NCI-H82 (cell line): ENCODE results near the gene LRCH2.
"Not testable (repeated sequence)": the region's sequence is repeated elsewhere in the genome, so short reads cannot be mapped to it uniquely, and the experiment has no call there.

Experiments used
- DNase-seq: peaks from one replicate; lab custom pipeline; 2025; lab: John Stamatoyannopoulos, UW

The LRCH2 gene

DNA sequence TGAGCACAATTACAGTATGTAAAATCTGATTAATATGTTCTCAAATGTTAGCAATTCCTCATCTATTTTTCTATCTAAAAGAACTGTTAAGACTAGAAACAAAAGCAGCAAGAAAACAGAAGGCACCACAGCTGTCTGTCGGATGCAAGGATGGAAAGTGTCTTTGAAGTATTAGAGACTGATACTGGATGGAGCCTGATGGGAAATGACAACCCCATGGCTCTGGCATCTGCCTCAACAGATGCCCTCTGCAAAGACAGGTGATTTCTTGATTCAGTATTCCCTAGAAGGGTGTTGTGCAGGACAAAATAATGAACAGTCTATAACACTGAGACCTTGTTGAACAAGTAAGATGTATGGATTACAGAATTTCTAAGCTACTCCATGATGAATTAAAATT is 19.7 kb downstream of the LRCH2 start:
- no peak for DNase-seq

DNA sequence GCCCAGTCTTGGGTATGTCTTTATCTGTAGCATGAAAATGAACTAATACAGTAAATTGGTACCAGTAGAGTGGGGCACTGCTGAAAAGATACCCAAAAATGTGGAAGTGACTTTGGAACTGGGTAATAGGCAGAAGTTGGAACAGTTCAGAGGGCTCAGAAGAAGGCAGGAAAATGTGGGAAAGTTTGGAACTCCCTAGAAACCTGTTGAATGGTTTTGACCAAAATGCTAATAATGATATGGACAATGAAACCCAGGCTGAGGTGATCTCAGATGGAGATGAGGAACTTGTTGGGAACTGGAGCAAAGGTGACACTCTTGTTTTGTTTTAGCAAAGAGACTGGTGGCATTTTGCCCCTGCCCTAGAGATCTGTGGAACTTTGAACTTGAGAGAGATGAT is 24.3 kb downstream of the LRCH2 start:
- not testable (repeated sequence) for DNase-seq

DNA sequence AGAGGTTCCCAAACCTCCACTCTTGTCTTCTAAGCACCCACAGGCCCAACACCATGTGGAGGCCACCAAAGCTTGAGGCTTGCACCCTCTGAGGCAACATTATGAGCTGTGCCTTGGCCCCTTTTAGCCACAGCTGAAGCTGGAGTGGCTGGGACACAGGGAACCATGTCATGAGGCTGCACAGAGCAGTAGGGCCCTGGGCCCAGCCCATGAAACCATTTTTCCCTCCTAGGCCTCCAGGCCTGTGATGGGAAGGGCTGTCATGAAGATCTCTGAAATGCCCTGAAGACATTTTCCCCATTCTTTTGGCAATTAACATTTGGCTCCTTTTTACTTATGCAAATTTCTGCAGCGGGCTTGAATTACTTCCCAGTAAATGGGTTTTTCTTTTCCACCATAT is 29.9 kb downstream of the LRCH2 start:
- no peak for DNase-seq

DNA sequence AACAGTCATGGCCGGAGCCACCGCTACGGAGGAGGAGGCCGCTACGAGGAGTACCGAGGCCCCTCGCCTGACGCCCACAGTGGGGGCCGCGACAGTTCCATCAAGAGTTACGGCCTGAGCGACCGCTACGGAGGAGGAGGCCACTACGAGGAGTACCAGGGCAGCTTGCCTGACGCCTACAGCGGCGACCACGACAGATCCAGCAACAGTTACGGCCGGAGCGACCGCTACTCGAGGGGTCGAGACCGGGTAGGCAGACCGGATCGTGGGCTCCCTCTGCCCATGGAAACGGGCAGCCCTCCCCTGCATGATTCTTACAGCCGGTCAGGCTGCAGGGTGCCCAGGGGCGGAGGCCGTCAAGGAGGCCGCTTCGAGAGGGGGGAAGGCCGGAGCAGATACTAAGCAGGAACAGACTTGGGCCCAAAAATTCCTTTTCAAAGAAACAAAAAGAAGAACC is 41.6 kb downstream of the LRCH2 start:
- no peak for DNase-seq

DNA sequence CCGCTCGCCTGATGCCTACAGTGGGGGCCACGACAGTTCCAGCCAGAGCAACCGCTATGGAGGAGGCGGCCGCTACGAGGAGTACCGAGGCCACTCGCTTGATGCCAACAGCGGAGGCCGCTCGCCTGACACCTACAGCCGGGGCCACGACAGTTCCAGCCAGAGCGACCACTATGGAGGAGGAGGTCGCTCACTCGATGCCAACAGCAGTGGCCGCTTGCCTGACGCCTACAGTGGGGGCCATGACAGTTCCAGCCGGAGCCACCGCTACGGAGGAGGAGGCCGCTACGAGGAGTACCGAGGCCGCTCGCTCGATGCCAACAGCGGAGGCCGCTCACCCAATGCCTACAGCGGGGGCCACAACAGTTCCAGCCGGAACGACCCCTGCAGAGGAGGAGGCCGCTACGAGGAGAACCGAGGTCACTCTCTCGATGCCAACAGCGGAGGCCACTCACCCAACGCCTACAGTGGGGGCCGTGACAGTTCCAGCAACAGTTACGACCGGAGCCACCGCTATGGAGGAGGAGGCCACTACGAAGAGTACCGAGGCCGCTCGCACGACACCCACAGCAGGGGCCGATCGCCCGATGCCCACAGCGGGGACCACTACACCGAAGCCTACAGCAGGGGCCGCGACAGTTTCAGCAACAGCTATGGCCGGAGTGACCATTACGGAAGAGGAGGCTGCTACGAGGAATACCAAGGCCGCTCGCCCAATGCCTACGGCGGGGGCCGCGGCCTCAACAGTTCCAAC is 42.2 kb downstream of the LRCH2 start:
- no peak for DNase-seq

DNA sequence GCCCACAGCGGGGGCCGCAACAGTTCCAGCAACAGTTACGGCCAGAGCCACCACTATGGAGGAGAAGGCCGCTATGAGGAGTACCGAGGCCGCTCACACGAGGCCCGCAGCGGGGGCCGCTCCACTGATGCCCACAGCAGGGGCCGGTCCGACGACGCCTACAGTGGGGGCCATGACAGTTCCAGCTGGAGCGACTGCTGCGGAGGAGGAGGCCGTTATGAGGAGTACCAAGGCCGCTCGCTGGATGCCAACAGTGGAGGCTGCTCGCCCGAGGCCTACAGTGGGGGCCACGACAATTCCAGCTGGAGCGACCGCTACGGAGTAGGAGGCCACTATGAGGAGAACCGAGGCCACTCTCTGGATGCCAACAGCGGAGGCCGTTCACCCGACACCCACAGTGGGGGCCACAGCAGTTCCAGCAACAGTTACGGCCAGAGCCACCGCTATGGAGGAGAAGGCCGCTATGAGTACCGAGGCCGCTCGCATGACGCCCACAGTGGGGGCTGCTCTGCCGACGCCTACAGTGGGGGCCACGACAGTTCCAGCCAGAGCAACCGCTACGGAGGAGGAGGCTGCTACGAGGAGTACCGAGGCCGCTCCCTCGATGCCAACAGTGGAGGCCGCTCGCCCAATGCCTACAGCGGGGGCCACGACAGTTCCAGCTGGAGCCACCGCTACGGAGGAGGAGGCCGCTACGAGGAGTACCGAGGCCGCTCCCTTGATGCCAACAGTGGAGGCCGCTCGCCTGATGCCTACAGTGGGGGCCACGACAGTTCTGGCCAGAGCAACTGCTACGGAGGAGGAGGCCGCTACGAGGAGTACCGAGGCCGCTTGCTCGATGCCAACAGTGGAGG is 43.0 kb downstream of the LRCH2 start:
- DNase-seq: no peak

DNA sequence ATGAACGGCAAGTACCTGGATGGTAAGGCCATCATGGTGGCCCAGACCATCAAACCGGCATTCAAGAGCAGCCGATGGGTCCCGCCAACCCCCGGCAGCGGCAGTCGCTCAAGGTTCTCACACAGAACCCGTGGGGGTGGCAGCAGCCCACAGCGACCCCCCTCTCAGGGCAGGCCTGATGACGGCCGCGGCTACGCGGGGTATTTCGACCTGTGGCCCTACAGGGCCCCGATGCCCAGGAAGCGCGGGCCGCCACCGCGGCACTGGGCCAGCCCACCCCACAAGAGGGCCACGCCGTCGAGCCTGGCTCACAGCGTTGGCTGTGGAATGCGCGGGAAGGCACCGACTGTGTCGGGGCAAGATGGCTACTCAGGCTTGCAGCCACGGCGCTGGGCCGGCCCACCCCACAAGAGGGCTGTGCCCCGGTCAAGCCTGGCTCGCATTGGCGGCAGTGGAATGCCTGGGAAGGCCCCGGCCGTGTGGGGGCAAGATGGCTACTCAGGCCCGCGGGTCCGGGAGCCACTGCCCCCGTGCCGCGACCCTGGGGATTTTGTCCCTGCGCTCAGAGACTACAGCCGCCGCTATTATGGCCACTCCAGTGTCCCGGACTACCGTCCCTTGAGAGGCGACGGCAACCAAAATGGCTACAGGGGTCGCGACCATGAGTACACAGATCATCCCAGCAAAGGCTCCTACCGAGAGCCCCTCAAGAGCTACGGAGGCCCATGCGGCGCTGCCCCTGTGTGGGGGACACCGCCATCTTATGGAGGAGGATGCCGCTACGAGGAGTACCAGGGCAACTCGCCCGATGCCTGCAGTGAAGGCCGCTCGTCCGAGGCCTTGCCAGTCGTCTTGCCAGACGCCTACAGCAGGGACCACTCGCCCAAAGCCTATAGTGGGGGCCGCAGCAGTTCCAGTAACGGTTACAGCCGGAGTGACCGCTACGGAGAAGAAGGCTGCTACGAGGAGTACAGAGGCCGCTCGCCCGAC is 44.0 kb downstream of the LRCH2 start:
- DNase-seq: no peak

DNA sequence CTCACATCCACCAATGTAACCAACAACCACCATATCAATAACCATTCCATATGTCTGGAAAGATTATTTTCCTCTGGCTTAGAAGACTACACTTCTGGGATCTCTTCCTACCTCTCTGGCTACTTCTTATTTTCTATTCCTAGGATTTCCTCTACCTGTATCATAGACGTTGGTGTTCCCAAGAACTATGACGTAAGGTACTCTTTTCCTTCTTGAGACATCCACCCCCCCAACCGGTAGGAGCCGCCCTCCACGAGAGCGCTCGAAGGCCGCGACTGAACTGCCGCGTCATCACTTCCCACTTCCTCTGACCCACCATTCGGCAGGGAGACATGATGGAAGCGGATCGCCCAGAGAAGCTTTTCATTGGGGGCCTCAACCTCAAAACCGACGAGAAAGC is 44.8 kb downstream of the LRCH2 start, which contains the start of gene RBMXL3:
RBMXL3 (plus strand) TSS at position 301 of the 400 bp plus-strand sequence; CDS start at position 333, 32 bp downstream.
- no peak for DNase-seq

DNA sequence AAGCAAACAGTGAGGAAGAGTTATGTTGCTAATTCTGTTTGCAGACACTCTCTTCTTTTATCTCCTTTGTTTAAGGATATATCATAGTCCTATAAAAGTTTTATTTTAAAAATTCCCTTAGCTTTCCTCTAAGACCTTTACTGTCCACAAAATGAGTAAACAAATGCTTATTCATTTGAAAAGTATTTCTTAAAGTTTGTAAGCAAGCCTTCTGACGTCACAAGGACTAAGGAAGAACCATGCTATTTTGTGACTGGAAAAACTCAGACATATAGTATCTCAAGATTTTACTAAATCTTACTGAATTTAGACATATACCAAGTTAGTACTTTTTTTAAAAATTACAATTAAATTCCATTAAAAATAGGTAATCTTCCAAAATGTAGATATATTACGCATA is 49.9 kb downstream of the LRCH2 start:
- DNase-seq: no peak

DNA sequence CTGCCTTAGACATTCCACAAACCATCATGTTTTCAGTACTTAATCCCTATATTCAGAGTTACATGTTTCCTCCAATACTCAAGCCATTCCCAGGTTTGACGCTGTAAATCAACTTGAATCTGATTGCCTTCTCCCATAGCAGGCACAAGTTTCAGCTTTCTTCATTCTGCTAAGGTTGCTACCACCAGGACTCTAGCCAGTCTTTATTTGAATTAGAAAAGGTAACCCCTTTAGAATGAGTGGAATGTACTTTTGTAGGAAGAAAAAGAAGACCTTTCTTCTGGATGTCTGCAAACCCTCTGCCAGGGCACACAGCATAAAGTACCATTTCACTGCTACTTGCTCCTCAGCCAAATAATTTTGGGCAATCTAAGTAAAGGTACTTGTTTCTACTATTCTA is 55.4 kb downstream of the LRCH2 start:
- no peak for DNase-seq

DNA sequence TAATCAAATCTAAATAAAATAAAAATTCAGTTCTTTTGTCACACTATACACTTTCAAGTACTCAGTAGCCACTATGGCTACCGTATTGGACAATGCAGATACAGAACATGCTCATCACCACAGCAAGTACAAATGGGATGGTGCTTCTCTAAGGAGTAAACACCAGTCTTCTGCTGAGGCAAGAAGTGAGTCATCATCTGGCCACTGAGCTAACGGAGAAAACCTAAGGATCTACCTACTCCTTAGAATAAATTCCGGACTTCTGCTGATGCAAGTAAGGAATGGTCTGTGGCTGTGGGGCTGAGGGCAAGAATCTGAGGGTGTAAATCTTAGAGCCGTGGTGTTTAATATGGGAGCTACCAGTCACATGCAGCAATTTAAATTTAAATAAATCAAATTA is 56.0 kb downstream of the LRCH2 start:
- no peak for DNase-seq

DNA sequence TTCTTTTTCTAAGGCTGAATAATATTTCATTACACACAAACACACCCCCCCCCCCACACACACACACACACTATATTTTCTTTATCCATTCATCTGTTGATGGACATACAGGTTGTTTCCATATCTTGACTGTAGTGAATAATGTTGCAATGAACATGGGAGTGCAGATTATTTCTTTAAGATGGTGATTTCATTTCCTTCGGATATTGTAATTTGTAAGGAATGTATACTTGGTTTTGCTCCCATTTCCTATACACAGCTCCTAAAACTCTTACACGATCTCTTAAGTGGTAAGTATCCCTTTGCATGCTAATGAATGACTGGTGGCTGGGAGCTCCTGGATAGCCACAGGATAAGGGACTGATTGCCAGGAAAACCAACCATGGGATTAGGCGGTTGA is 59.3 kb downstream of the LRCH2 start:
- no peak for DNase-seq

DNA sequence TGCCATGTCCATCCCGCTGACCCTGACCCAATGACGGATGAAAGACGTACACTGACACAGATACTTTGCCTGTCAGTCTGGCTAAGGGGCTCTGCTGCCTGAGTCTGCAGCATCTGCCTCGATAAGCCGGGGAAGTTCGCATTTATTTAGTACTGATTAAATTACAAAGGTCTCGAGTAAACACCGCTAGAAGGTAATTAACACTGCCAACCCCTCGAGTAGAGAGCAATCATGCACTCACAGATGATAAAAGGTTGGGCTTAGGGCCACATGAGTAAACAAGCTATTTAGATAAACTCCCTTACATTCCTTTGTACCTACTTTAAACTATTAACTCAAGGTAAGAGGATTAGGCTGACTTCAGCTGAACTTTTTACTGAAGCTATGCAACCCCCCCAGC is 60.7 kb downstream of the LRCH2 start:
- DNase-seq: peak; percentile 81

DNA sequence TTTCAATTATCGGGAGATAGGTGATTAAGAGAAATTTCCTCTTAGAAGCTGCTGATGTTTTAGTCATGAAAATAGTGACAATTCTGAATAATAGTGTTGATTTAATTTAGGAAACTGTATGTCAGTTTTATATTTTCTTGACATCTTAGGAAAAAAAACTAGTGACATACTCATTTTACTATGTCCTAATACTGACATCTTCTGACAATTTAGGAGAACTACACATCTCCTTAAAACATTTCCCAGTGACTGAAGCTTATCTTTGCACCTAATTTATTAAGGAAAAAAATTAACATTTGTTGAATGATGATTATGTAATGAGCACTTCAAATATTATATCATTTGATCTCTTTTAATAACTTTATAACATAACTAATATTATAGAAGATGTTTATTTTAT is 86.7 kb downstream of the LRCH2 start:
- no peak for DNase-seq

DNA sequence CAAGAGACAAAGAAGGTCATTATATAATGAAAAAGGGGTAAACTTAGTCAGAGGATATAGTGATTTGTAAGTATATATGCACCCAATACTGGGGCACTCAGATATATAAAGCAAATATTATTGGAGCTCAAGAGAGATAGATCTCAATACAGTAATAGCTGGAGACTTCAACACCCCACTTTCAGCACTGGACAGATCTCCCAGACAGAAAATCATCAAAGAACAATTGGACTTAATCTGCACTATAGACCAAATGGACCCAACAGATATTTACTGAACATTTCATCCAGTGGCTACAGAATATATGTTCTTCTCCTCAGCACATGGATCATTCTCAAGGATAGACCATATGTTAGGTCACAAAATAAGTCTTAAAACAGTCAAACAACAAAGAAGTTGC is 91.8 kb downstream of the LRCH2 start:
- no peak for DNase-seq

DNA sequence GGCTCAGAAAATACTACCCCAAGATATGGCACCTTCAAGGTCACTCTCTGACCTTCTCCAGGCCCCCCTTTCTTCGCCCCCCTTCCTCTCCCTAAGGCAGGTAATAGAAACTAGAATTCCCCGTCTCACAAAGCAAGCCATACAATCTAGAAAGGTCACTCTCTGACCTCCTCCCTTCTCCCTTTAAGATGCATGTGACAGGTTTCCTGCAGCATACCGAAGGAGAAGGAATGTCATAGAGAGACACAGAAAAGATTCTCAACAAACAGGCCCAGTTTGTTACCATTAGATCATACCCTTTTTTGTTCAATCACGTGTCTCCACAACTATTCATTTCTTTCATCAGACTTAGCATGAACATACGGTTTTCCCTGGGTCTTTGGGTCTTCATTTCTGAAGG is 95.9 kb downstream of the LRCH2 start:
- DNase-seq: no peak

DNA sequence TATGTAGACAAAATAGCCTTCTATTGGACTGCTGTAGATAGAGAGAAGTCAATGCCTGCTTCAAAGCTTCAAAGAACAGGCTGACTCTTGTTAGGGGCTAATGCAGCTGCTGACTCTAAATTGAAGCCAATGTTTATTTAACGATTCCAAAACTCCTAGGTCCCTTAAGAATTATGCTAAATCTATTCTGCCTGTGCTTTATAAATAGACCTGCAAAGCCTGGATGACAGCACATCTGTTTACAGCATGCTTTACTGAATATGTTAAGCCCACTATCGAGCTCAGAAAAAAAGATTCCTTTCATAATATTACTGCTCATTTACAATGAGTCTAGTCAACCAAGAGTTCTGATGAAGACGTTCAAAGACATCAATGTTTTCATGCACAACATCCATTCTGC is 99.5 kb downstream of the LRCH2 start:
- DNase-seq: no peak

DNA sequence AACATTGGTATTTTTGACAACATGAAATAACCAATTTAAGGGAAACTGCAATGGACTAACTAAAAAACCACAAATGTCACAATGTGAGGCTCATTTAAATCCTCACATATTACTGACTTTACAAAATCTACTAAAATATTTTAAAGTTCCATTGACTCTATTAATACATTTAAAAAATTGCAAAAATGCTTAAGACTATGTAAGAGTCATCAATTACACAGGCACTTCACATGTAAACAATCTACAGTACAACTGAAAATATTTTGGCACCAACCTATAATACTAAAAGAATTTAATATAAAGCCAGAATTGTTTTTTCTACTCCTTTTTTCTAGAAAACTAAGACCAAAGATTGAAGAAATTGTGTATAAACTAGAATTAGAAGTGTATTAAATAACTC is 121.5 kb downstream of the LRCH2 start:
- no peak for DNase-seq

DNA sequence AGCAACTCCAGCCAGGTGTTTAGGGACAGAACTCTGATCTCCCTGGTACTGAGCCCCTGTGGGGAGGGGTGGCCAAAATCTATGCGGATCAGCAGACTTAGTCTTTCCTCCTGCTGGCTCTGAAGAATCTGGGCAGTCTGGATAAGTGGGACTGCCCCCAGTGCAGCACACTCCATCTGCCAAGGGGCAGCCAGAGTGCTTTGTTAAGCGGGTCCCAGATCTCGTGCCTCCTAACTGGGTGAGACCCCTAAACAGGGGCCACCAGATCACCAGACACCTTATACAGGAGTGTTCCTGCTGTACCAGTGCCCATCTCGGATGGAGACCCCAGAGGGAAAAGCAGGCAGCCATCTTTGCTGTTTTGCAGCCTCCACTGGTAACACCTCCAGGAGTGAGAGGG is 135.0 kb downstream of the LRCH2 start:
- DNase-seq: no peak

DNA sequence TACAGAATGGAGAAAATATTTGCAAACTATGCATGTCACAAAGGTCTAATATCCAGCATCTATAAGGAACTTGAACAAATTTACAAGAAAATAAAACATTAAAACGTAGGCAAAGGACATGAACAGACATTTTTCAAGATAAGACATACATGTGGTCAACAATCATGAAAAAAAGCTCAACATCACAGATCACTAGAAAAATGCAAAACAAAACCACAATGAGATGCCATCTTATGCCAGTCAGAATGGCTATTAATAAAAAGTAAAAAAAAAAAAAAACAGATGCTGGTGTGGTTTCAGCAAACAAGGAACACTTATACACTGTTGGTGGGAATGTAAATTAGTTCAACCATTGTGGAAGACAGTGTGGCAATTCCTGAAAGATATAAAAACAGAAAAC is 140.7 kb downstream of the LRCH2 start:
- DNase-seq: no peak

DNA sequence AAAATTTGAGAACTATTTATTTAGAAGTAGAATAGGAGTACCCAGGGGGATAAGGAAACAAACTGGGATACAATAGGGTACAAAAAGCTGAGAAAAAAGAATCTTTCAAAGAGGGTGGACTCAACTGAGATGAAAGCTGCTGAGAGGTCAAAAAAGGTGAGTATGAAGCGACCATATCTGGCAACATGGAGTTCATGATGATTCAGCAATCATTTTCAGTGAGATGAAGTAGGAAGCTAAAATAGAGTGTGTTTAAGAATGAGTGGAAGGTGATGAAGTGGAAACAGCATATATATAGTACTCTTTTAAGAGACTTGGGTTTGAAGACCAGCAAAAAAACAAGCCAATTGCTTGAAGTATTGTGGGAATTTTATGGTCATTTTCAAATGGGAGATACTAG is 144.5 kb downstream of the LRCH2 start:
- no peak for DNase-seq

DNA sequence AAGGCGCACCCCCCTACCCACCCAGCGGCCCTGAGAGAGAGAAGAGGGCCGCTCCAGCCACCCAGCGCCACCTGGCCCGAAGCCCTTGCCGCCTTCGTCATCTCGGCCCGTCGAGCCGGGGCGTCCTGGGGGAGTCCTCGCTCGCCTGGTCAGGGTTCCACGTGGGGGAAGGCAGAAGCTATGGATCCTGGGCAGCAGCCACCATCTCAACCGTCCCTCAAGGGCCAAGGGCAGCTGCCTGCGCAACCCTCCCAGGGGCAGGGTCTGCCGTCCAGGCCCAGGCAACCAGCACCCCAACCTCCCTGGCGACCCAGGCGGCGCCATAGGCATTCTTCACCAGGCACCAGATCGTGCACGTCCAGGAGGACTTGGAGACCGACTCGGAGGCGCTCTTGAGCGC is 165.0 kb downstream of the LRCH2 start:
- DNase-seq: no peak
